CD14-positive monocyte (primary cell): Measurements from ENCODE around the gene ESRRA. TPM values are rescaled to one million over a fixed set of nuclear protein-coding genes. Genes with fewer than 3 reads are reported as not detected.
A peak's percentile ranks its signal among the peaks of the same experiment; 100 is the strongest.

ENCODE experiments used
- DNase-seq, 3 donors: peaks; one replicate each; pipeline ENCODE4 v3.0.0-alpha.2; 2011 to 2022
- H2AFZ ChIP-seq: 2 replicates; pipeline ENCODE4 v1.6.0; 2012; ENCODE audit warnings: mild to moderate bottlenecking, low read depth, low read length, inconsistent platforms; ENCODE audit not compliant: insufficient read depth, poor library complexity, severe bottlenecking
- H3K27ac ChIP-seq, 2 donors: 1 replicate in 1 of 2; 2 replicates in 1 of 2; pipeline ENCODE4 v1.5.1; 2012 to 2013; ENCODE audit warnings: low read length in 2 of 2, control low read depth in 1 of 2, inconsistent platforms in 1 of 2, low read depth in 1 of 2, mild to moderate bottlenecking in 1 of 2
- H3K27me3 ChIP-seq, 2 donors: one replicate each; pipeline versions ENCODE4 v1.6.0 to v1.6.1; 2011 to 2013; ENCODE audit warnings: low read length in 2 of 2; ENCODE audit not compliant: control insufficient read depth in 2 of 2, insufficient read depth in 2 of 2
- H3K36me3 ChIP-seq, 2 donors: replicated peaks in 1 of 2; 1 replicate in 1 of 2; 2 replicates in 1 of 2; pipeline versions ENCODE4 v1.5.1 to v1.6.1; 2012 to 2013; ENCODE audit warnings: low read length in 2 of 2, control low read depth in 1 of 2, inconsistent platforms in 1 of 2, mild to moderate bottlenecking in 1 of 2; ENCODE audit not compliant: insufficient read depth in 2 of 2, control insufficient read depth in 1 of 2
- H3K4me1 ChIP-seq, 2 donors: 1 replicate in 1 of 2; 2 replicates in 1 of 2; pipeline versions ENCODE4 v1.5.1 to v1.6.1; 2012 to 2013; ENCODE audit warnings: low read length in 2 of 2, control low read depth in 1 of 2, inconsistent platforms in 1 of 2, mild to moderate bottlenecking in 1 of 2, moderate library complexity in 1 of 2; ENCODE audit not compliant: insufficient read depth in 2 of 2, control insufficient read depth in 1 of 2
- H3K4me2 ChIP-seq: replicated peaks from 2 replicates; pipeline ENCODE3; 2012; ENCODE audit warnings: low read length, moderate library complexity, mild to moderate bottlenecking; ENCODE audit not compliant: poor library complexity, severe bottlenecking; ENCODE audit errors: extremely low read depth
- H3K4me3 ChIP-seq, 3 experiments: fragments of 200-600 bp in 1 of 3; sonication (generic) in 1 of 3; replicated peaks in 1 of 3; 1 replicate in 2 of 3; 2 replicates in 1 of 3; pipeline ENCODE4 v1.5.1; 2011 to 2013; ENCODE audit warnings: low read length in 3 of 3, mild to moderate bottlenecking in 3 of 3, control low read depth in 2 of 3, low read depth in 2 of 3, inconsistent platforms in 1 of 3, moderate library complexity in 1 of 3
- H3K79me2 ChIP-seq: 2 replicates; pipeline ENCODE4 v1.6.0; 2012; ENCODE audit warnings: mild to moderate bottlenecking, control low read depth, inconsistent platforms, low read length, moderate library complexity; ENCODE audit not compliant: insufficient read depth
- H3K9ac ChIP-seq: 2 replicates; pipeline ENCODE4 v1.6.0; 2017; ENCODE audit warnings: low read length, mild to moderate bottlenecking; ENCODE audit not compliant: insufficient read depth, poor library complexity, severe bottlenecking
- H3K9me3 ChIP-seq, 2 donors: replicated peaks in 1 of 2; 1 replicate in 1 of 2; 2 replicates in 1 of 2; pipeline versions ENCODE4 v1.5.1 to v1.6.1; 2012 to 2013; ENCODE audit warnings: low read length in 2 of 2, control low read depth in 1 of 2; ENCODE audit not compliant: control insufficient read depth in 1 of 2, insufficient read depth in 1 of 2
- H4K20me1 ChIP-seq: 2 replicates; pipeline ENCODE4 v1.6.0; 2012; ENCODE audit warnings: mild to moderate bottlenecking, low read length, control low read depth, moderate library complexity; ENCODE audit not compliant: insufficient read depth
- H3K27ac Mint-ChIP-seq, 7 donors: one replicate each; pipeline ENCODE4 v1.8.0; 2020; ENCODE audit warnings: mild to moderate bottlenecking in 7 of 7, mixed read lengths in 7 of 7, moderate library complexity in 6 of 7, inconsistent platforms in 2 of 7
- H3K27me3 Mint-ChIP-seq, 3 donors: one replicate each; pipeline ENCODE4 v1.8.0; 2021 to 2022; ENCODE audit warnings: low read depth in 3 of 3, mild to moderate bottlenecking in 3 of 3, mixed read lengths in 3 of 3, moderate library complexity in 3 of 3, inconsistent platforms in 1 of 3
- H3K36me3 Mint-ChIP-seq, 2 donors: one replicate each; pipeline ENCODE4 v1.8.0; 2020; ENCODE audit warnings: mixed read lengths in 2 of 2, inconsistent platforms in 1 of 2, mild to moderate bottlenecking in 1 of 2
- H3K4me1 Mint-ChIP-seq: one replicate; pipeline ENCODE4 v1.8.0; 2020; ENCODE audit warnings: mild to moderate bottlenecking, mixed read lengths
- H3K4me3 Mint-ChIP-seq, 2 donors: one replicate each; pipeline ENCODE4 v1.8.0; 2020; ENCODE audit warnings: mild to moderate bottlenecking in 2 of 2, mixed read lengths in 2 of 2, moderate library complexity in 1 of 2
- H3K9me3 Mint-ChIP-seq, 7 donors: one replicate each; pipeline ENCODE4 v1.8.0; 2020 to 2022; ENCODE audit warnings: mixed read lengths in 7 of 7, mild to moderate bottlenecking in 6 of 7, moderate library complexity in 6 of 7, inconsistent platforms in 2 of 7
- CTCF ChIP-seq: fragments of 200-600 bp; IDR thresholded peaks from one replicate; pipeline ENCODE4 v1.8.0; 2022; ENCODE audit warnings: antibody characterized with exemption, mild to moderate bottlenecking
- WGBS: methylation state at CpG from one replicate; pipeline ENCODE4 v1.1.5; 2013; ENCODE audit warnings: missing lambda C conversion rate; ENCODE audit not compliant: insufficient coverage; 5-methylcytosine and 5-hydroxymethylcytosine counted together
- intact Hi-C, 2 donors: fragments of 100-400 bp; cut with micrococcal nuclease; formaldehyde crosslinking; loops; one replicate each; pipeline versions ENCODE4 v1.15.0 to v1.15.1; 2023
- polyA plus RNA-seq, 3 donors: library from polyadenylated mRNA; depleted of rRNA in 1 of 3; unstranded in 2 of 3; stranded (reverse) in 1 of 3; fragments of 300-500 nt in 2 of 3; fragments of >200 nt in 1 of 3; fragmentation: Illumina TruSeq in 2 of 3; gene quantifications; 1 replicate in 2 of 3; 2 replicates in 1 of 3; pipeline ENCODE4 v1.2.3, GENCODE V29; 2012 to 2021

The ESRRA gene
- polyA plus RNA-seq, 3 donors, result 15.3 to 45.7 (median 18.3) TPM

- Histone ChIP-seq H3K27me3 (no peaks in the 10 kb centered on the region), H2AFZ (no peak overlapping the region), H3K9ac (no peak overlapping the region), H3K36me3 (peaks cover 61 to 67% of the 10 kb centered on the region in 2 donors), H3K4me3 (no peak overlapping the region), H3K4me1 (peaks cover 33 to 47% of the 10 kb centered on the region in 2 donors), H3K4me2 (peak overlapping the region; percentile 100), H3K27ac (peak overlapping the region in 1 of 2 donors; percentile 80), H4K20me1 (peaks cover 75% of the 10 kb centered on the region), H3K9me3 (no peaks in the 10 kb centered on the region), H3K79me2 (peaks cover 70% of the 10 kb centered on the region)
- no peak overlapping the region for H3K4me3 Mint-ChIP-seq
- no peaks in the 10 kb centered on the region for H3K9me3 Mint-ChIP-seq
- H3K4me1 Mint-ChIP-seq, result peaks cover 41% of the 10 kb centered on the region
- no peaks in the 10 kb centered on the region for H3K27me3 Mint-ChIP-seq
- 100% methylated on average over 4 of the region's 18 CpGs for WGBS
- intact Hi-C loops, result no loop called here
- DNase-seq, result no peak
- peak overlapping the region in 2 of 7 donors; percentile 17 to 74 for H3K27ac Mint-ChIP-seq
- TF ChIP-seq CTCF, result no peak
- H3K36me3 Mint-ChIP-seq, result peaks cover 55 to 71% of the 10 kb centered on the region in 2 donors
Observed at GRCh38 chr11:64361659-64362058, 56.3 kb downstream of the ESRRA start.

GRCh38 chr11:64362339-64362738, 57.0 kb downstream of the ESRRA start:
- Mint-ChIP-seq H3K4me3 (no peak overlapping the region), H3K27me3 (no peaks in the 10 kb centered on the region)
- intact Hi-C loops, result no loop called here

More at GRCh38 chr11:64362339-64362738, 57.0 kb downstream of the ESRRA start:
- Mint-ChIP-seq H3K27ac (peak overlapping the region in 2 of 7 donors; percentile 17 to 33), H3K9me3 (no peaks in the 10 kb centered on the region), H3K36me3 (peaks cover 57 to 71% of the 10 kb centered on the region in 2 donors), H3K4me1 (peaks cover 39% of the 10 kb centered on the region)
- Histone ChIP-seq H3K4me3 (no peak overlapping the region), H3K9ac (no peak overlapping the region), H3K9me3 (no peaks in the 10 kb centered on the region), H3K4me2 (no peak overlapping the region), H4K20me1 (peaks cover 73% of the 10 kb centered on the region), H3K36me3 (peaks cover 60 to 67% of the 10 kb centered on the region in 2 donors), H3K27me3 (no peaks in the 10 kb centered on the region), H2AFZ (no peak overlapping the region), H3K4me1 (peaks cover 32 to 43% of the 10 kb centered on the region in 2 donors), H3K27ac (peak overlapping the region in 1 of 2 donors; percentile 80), H3K79me2 (peaks cover 70% of the 10 kb centered on the region)
- TF ChIP-seq CTCF, result no peak
- DNase-seq, result no peak
- 100% methylated on average over 7 of the region's 10 CpGs for WGBS
